Neural cell (in vitro differentiated cells): ENCODE measurements around the gene TTLL1.

ENCODE experiments used
- CTCF ChIP-seq: fragments of 450-650 bp; IDR thresholded peaks from 2 replicates; pipeline ENCODE4 v1.5.1; 2014; ENCODE audit warnings: antibody characterized with exemption, mild to moderate bottlenecking, moderate library complexity; ENCODE audit not compliant: poor library complexity, severe bottlenecking
- EZH2 ChIP-seq: fragments of 200-600, 300-800 bp; shearing (Covaris generic), sonication (generic); IDR thresholded peaks from 2 replicates; pipeline ENCODE4 v1.6.1; 2014; ENCODE audit warnings: antibody characterized with exemption, low read length, borderline replicate concordance, mild to moderate bottlenecking; ENCODE audit not compliant: insufficient read depth, poor library complexity, severe bottlenecking
- MXI1 ChIP-seq: fragments of 450-650 bp; conservative IDR thresholded peaks from 2 replicates; pipeline ENCODE4 v1.6.1; 2014; ENCODE audit warnings: antibody characterized with exemption, mild to moderate bottlenecking; ENCODE audit not compliant: poor library complexity, severe bottlenecking
- POLR2AphosphoS5 ChIP-seq: IDR thresholded peaks from 2 replicates; pipeline ENCODE4 v1.6.1; 2012
- SMC3 ChIP-seq: fragments of 450-650 bp; conservative IDR thresholded peaks from 2 replicates; pipeline ENCODE4 v1.6.1; 2014; ENCODE audit warnings: antibody characterized with exemption, mild to moderate bottlenecking, moderate library complexity; ENCODE audit not compliant: poor library complexity
- TAF1 ChIP-seq: IDR thresholded peaks from 2 replicates; pipeline ENCODE4 v1.6.1; 2012; ENCODE audit warnings: low read depth
- TF ChIP-seq, protein P1 (sequence below): IDR thresholded peaks from 2 replicates; pipeline ENCODE4 v1.6.1; 2012; ENCODE audit warnings: borderline replicate concordance

- TF ChIP-seq CTCF (no peak), MXI1 (no peak), POLR2AphosphoS5 (no peak), TAF1 (no peak), EZH2 (no peak), SMC3 (no peak)
- TF ChIP-seq, protein P1, sequence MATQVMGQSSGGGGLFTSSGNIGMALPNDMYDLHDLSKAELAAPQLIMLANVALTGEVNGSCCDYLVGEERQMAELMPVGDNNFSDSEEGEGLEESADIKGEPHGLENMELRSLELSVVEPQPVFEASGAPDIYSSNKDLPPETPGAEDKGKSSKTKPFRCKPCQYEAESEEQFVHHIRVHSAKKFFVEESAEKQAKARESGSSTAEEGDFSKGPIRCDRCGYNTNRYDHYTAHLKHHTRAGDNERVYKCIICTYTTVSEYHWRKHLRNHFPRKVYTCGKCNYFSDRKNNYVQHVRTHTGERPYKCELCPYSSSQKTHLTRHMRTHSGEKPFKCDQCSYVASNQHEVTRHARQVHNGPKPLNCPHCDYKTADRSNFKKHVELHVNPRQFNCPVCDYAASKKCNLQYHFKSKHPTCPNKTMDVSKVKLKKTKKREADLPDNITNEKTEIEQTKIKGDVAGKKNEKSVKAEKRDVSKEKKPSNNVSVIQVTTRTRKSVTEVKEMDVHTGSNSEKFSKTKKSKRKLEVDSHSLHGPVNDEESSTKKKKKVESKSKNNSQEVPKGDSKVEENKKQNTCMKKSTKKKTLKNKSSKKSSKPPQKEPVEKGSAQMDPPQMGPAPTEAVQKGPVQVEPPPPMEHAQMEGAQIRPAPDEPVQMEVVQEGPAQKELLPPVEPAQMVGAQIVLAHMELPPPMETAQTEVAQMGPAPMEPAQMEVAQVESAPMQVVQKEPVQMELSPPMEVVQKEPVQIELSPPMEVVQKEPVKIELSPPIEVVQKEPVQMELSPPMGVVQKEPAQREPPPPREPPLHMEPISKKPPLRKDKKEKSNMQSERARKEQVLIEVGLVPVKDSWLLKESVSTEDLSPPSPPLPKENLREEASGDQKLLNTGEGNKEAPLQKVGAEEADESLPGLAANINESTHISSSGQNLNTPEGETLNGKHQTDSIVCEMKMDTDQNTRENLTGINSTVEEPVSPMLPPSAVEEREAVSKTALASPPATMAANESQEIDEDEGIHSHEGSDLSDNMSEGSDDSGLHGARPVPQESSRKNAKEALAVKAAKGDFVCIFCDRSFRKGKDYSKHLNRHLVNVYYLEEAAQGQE = no peak
These were observed 11.0 kb upstream of the TTLL1 start for GRCh38 chr22:43100225-43100624.
